GM10248 (cell line): ENCODE data around the gene HAO2.
"Not testable (repeated sequence)": the region's sequence is repeated elsewhere in the genome, so short reads cannot be mapped to it uniquely, and the experiment has no call there.

Experiments used
- CTCF ChIA-PET: fragments of 300-600 bp; sonication (Branson Sonifier 250); formaldehyde crosslinking; extraction: SDS; loops from one replicate; lab custom pipeline; 2021; ENCODE audit warnings: antibody characterized with exemption; lab: Yijun Ruan, JAX
- POLR2A ChIA-PET: fragments of 350-650 bp; sonication (Branson Sonifier 250); formaldehyde crosslinking; extraction: SDS; loops from one replicate; lab custom pipeline; 2020; ENCODE audit warnings: antibody characterized with exemption; lab: Yijun Ruan, JAX
- DNase-seq: peaks from one replicate; pipeline ENCODE4 v3.0.0; 2012; ENCODE audit errors: extremely low spot score
- CTCF ChIP-seq: IDR thresholded peaks from 2 replicates; pipeline ENCODE4 v1.5.1; 2012; ENCODE audit warnings: mild to moderate bottlenecking, low read depth; ENCODE audit errors: extremely low read depth, missing control alignments, control extremely low read depth

Gene HAO2

GRCh38 chr1:119373465-119373864, 4.9 kb downstream of the HAO2 start:
- TF ChIP-seq CTCF: no peak
- ChIA-PET POLR2A (no interaction called here), CTCF (interaction anchor here (0.6 to 2.2 kb wide), 13 partner anchors 10 to 1222 kb away, joined by 3 to 8 read pairs (median 4); no protein-coding TSS in a partner anchor)
- DNase-seq: no peak

GRCh38 chr1:119374208-119374874, 5.8 kb downstream of the HAO2 start:
- ChIA-PET POLR2A (no interaction called here), CTCF (interaction anchor here (0.6 to 2.2 kb wide), 7 partner anchors 8 to 237 kb away, joined by 3 to 7 read pairs (median 4); no protein-coding TSS in a partner anchor)
- TF ChIP-seq CTCF: no peak

GRCh38 chr1:119375366-119375765, 6.8 kb downstream of the HAO2 start:
- DNase-seq: no peak
- ChIA-PET POLR2A (no interaction called here), CTCF (interaction anchor here (1.1 to 1.9 kb wide), 4 partner anchors 9 to 99 kb away, joined by 3 to 6 read pairs (median 5); no protein-coding TSS in a partner anchor)
- TF ChIP-seq CTCF: no peak

More at GRCh38 chr1:119374208-119374874, 5.8 kb downstream of the HAO2 start:
- DNase-seq: no peak

- POLR2A ChIA-PET: no interaction called here
- DNase-seq: no peak
- CTCF ChIA-PET: interaction anchor here (1.0 to 1.4 kb wide), 2 partner anchors 97 to 102 kb away, joined by 3 read pairs; no protein-coding TSS in a partner anchor
- no peak for TF ChIP-seq CTCF
Measured at GRCh38 chr1:119376594-119376993, 8.0 kb downstream of the HAO2 start.

- POLR2A ChIA-PET, DNase-seq: not testable (repeated sequence)
- CTCF ChIA-PET: interaction anchor here (0.7 to 1.3 kb wide), 5 partner anchors 8 to 102 kb away, joined by 3 to 4 read pairs (median 3); no protein-coding TSS in a partner anchor
Measured at GRCh38 chr1:119377594-119377993, 9.0 kb downstream of the HAO2 start.

GRCh38 chr1:119379117-119379516, 10.5 kb downstream of the HAO2 start:
- ChIA-PET POLR2A (no interaction called here), CTCF (interaction anchor here (1.3 to 2.3 kb wide), 2 partner anchors 9 to 18 kb away, joined by 3 to 10 read pairs; no protein-coding TSS in a partner anchor)
- no peak for TF ChIP-seq CTCF
- no peak for DNase-seq

GRCh38 chr1:119380304-119380703, 11.7 kb downstream of the HAO2 start:
- ChIA-PET POLR2A (no interaction called here), CTCF (interaction anchor here (1.3 to 2.3 kb wide), 2 partner anchors 10 to 17 kb away, joined by 3 to 10 read pairs; no protein-coding TSS in a partner anchor)
- no peak for TF ChIP-seq CTCF
- no peak for DNase-seq
